T-helper 22 cell (primary cell): ENCODE data around the gene CLASP2.
A peak's percentile ranks its signal among the peaks of the same experiment; 100 is the strongest.
"Not testable (repeated sequence)": the region's sequence is repeated elsewhere in the genome, so short reads cannot be mapped to it uniquely, and the experiment has no call there.

ENCODE experiments used
- DNase-seq: peaks from one replicate; pipeline ENCODE4 v3.0.0-alpha.2; 2020; ENCODE audit warnings: low read depth

CLASP2 gene

GRCh38 chr3:33717866-33718594 lies at the start of gene CLASP2:
Gene CLASP2, minus strand, starts transcription at chr3:33718254. Its CDS starts 252 bp downstream, at chr3:33718002.
- peak; percentile 79 for DNase-seq

- no peak for DNase-seq
Observed at GRCh38 chr3:33758864-33759263, 40.8 kb upstream of the CLASP2 start.

GRCh38 chr3:33758281-33758680 lies 40.2 kb upstream of the CLASP2 start:
- no peak for DNase-seq

GRCh38 chr3:33754391-33754790 lies 36.3 kb upstream of the CLASP2 start:
- not testable (repeated sequence) for DNase-seq

- no peak for DNase-seq
Observed at GRCh38 chr3:33751336-33751735, 33.3 kb upstream of the CLASP2 start.

- no peak for DNase-seq
Observed at GRCh38 chr3:33750211-33750548, 32.1 kb upstream of the CLASP2 start.

GRCh38 chr3:33749546-33750210 lies 31.6 kb upstream of the CLASP2 start:
- DNase-seq, result no peak

GRCh38 chr3:33746416-33747116 lies 28.5 kb upstream of the CLASP2 start:
- no peak for DNase-seq

- DNase-seq, result no peak
Observed at GRCh38 chr3:33737146-33737545, 19.1 kb upstream of the CLASP2 start.

- no peak for DNase-seq
Observed at GRCh38 chr3:33732394-33732793, 14.3 kb upstream of the CLASP2 start.

GRCh38 chr3:33729993-33730392 lies 11.9 kb upstream of the CLASP2 start:
- DNase-seq, result no peak

GRCh38 chr3:33724256-33724655 lies 6.2 kb upstream of the CLASP2 start:
- DNase-seq, result no peak

- DNase-seq, result no peak
Observed at GRCh38 chr3:33722626-33723370, 4.7 kb upstream of the CLASP2 start.

GRCh38 chr3:33722191-33722590 lies 4.1 kb upstream of the CLASP2 start:
- no peak for DNase-seq

- no peak for DNase-seq
Observed at GRCh38 chr3:33718595-33718907, 497 bp upstream of the CLASP2 start.

GRCh38 chr3:33717616-33717865 lies 513 bp downstream of the CLASP2 start:
- DNase-seq, result no peak

GRCh38 chr3:33716227-33716626 lies 1.8 kb downstream of the CLASP2 start:
- no peak for DNase-seq

- DNase-seq, result no peak
Observed at GRCh38 chr3:33711100-33711499, 7.0 kb downstream of the CLASP2 start.

GRCh38 chr3:33706056-33706455 lies 12.0 kb downstream of the CLASP2 start:
- DNase-seq, result no peak

GRCh38 chr3:33704891-33705290 lies 13.2 kb downstream of the CLASP2 start:
- DNase-seq, result no peak

- DNase-seq, result no peak
Observed at GRCh38 chr3:33699275-33699674, 18.8 kb downstream of the CLASP2 start.

GRCh38 chr3:33694944-33695343 lies 23.1 kb downstream of the CLASP2 start:
- no peak for DNase-seq

GRCh38 chr3:33690341-33690740 lies 27.7 kb downstream of the CLASP2 start:
- DNase-seq, result no peak
